Measurements from ENCODE around the gene CDYL2.

DNA sequence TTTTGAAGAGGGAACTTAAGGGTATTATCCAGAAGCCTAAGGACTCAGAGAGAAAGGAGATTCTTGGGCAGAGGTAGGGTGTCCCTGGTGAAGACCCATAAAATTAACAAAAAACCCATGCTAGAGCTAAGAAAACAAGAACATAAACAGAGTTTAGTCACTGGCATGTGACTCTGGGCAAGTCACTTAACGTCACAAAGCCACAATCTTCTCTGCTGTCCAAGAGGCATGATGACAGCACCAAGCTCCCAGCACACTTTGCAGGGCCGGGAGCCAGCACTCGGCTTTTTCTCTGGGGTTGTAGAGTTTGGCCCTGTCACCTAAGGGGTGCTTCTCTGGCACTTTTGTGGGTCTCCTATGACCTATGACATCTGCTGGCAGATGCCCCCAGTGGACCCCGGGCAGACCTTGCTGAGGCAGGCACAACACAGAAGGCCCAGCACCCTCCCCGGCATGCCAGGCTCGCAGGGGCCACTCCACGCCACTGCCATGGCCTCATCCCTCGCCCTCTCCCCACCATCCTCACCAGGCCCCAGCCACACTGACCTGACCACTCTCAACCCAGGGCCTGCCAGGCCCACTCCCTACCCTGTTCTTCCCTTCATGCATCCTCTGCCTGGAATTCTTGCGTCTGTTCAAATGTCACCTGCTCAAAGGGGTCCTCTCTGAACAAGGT is 193.8 kb downstream of the CDYL2 start:
- TF ChIP-seq EZH2phosphoT487 (IDR thresholded peaks at IDR 0.05; ENCODE audit: low read depth, severe bottlenecking, unreplicated experiment), result no peak
- TF ChIP-seq, protein P1, sequence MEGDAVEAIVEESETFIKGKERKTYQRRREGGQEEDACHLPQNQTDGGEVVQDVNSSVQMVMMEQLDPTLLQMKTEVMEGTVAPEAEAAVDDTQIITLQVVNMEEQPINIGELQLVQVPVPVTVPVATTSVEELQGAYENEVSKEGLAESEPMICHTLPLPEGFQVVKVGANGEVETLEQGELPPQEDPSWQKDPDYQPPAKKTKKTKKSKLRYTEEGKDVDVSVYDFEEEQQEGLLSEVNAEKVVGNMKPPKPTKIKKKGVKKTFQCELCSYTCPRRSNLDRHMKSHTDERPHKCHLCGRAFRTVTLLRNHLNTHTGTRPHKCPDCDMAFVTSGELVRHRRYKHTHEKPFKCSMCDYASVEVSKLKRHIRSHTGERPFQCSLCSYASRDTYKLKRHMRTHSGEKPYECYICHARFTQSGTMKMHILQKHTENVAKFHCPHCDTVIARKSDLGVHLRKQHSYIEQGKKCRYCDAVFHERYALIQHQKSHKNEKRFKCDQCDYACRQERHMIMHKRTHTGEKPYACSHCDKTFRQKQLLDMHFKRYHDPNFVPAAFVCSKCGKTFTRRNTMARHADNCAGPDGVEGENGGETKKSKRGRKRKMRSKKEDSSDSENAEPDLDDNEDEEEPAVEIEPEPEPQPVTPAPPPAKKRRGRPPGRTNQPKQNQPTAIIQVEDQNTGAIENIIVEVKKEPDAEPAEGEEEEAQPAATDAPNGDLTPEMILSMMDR (IDR thresholded peaks at IDR 0.05; ENCODE audit: poor library complexity), result no peak

Measured in hepatocyte (in vitro differentiated cells).